WTC11 (cell line): ENCODE data around the gene P3H4. TPM values are rescaled to one million over a fixed set of nuclear protein-coding genes. Genes with fewer than 3 reads are reported as not detected.
A peak's percentile ranks its signal among the peaks of the same experiment; 100 is the strongest.

Source experiments
- ATAC-seq: fragments of 200-7000 bp; cut with Tn5 transposase; 2 replicates; pipeline ENCODE4 v1.10.0; 2021; ENCODE audit warnings: mild to moderate bottlenecking, moderate library complexity
- CTCF ChIA-PET: fragments of 300-600 bp; sonication (Branson Sonifier 250); formaldehyde crosslinking; loops from one replicate; lab custom pipeline; 2021; ENCODE audit warnings: antibody characterized with exemption; lab: Charles Lee
- POLR2A ChIA-PET: fragments of 350-600 bp; sonication (Branson Sonifier 250); formaldehyde crosslinking; loops from one replicate; lab custom pipeline; 2021; ENCODE audit warnings: antibody characterized with exemption; lab: Charles Lee
- DNase-seq: peaks from one replicate; pipeline ENCODE4 v3.0.0; 2021; ENCODE audit warnings: low spot score
- H3K27ac Mint-ChIP-seq: 2 replicates; pipeline ENCODE4 v1.8.0; 2021; ENCODE audit warnings: mixed read lengths
- H3K27me3 Mint-ChIP-seq: 2 replicates; pipeline ENCODE4 v1.8.0; 2021; ENCODE audit warnings: low read depth, mild to moderate bottlenecking, moderate library complexity, mixed read lengths
- H3K36me3 Mint-ChIP-seq: 2 replicates; pipeline ENCODE4 v1.8.0; 2021; ENCODE audit warnings: mixed read lengths
- H3K4me1 Mint-ChIP-seq: 2 replicates; pipeline ENCODE4 v1.8.0; 2022; ENCODE audit warnings: mixed read lengths
- H3K4me3 Mint-ChIP-seq: 2 replicates; pipeline ENCODE4 v1.8.0; 2021; ENCODE audit warnings: mild to moderate bottlenecking, moderate library complexity, mixed read lengths
- H3K9me3 Mint-ChIP-seq: 2 replicates; pipeline ENCODE4 v1.8.0; 2021; ENCODE audit warnings: mixed read lengths
- CBFB ChIP-seq: sonication (generic); formaldehyde crosslinking; IDR thresholded peaks from 2 replicates; pipeline ENCODE4 v1.8.1; 2022; ENCODE audit warnings: mild to moderate bottlenecking, low read depth, missing genetic modification reagents
- CREB1 ChIP-seq: sonication (generic); formaldehyde crosslinking; IDR thresholded peaks from 2 replicates; pipeline ENCODE4 v1.8.0; 2023; ENCODE audit warnings: mild to moderate bottlenecking, missing genetic modification reagents
- ELF4 ChIP-seq: sonication (generic); formaldehyde crosslinking; IDR thresholded peaks from 2 replicates; pipeline ENCODE4 v1.8.1; 2022; ENCODE audit warnings: low read depth, mild to moderate bottlenecking, moderate library complexity, missing genetic modification reagents
- EMX1 ChIP-seq: fragments of 250-450 bp; sonication (Bioruptor Pico); IDR thresholded peaks from 2 replicates; pipeline ENCODE4 v1.8.0; 2021; ENCODE audit warnings: mild to moderate bottlenecking
- FOXP1 ChIP-seq: sonication (generic); formaldehyde crosslinking; IDR thresholded peaks from 2 replicates; pipeline ENCODE4 v1.8.0; 2022; ENCODE audit warnings: missing genetic modification reagents, mild to moderate bottlenecking, moderate library complexity, borderline replicate concordance
- GABPB1 ChIP-seq: sonication (generic); formaldehyde crosslinking; IDR thresholded peaks from 2 replicates; pipeline ENCODE4 v1.8.1; 2023; ENCODE audit warnings: mild to moderate bottlenecking, missing genetic modification reagents
- GRHL2 ChIP-seq: fragments of 250-450 bp; sonication (Bioruptor Pico); IDR thresholded peaks from 2 replicates; pipeline ENCODE4 v1.8.0; 2022; ENCODE audit warnings: mild to moderate bottlenecking, moderate library complexity; ENCODE audit not compliant: insufficient replicate concordance, severe bottlenecking
- NFATC4 ChIP-seq: fragments of 250-450 bp; sonication (Bioruptor Pico); IDR thresholded peaks from 2 replicates; pipeline ENCODE4 v1.9.0; 2021; ENCODE audit warnings: mild to moderate bottlenecking
- NFYB ChIP-seq: sonication (generic); formaldehyde crosslinking; conservative IDR thresholded peaks from 2 replicates; pipeline ENCODE4 v1.8.0; 2022; ENCODE audit warnings: low read depth, missing genetic modification reagents
- NR1H2 ChIP-seq: sonication (generic); formaldehyde crosslinking; IDR thresholded peaks from 2 replicates; pipeline ENCODE4 v1.9.0; 2021; ENCODE audit warnings: mild to moderate bottlenecking, moderate library complexity, missing genetic modification reagents
- SP1 ChIP-seq: sonication (generic); formaldehyde crosslinking; conservative IDR thresholded peaks from 2 replicates; pipeline ENCODE4 v1.8.1; 2022; ENCODE audit warnings: missing genetic modification reagents
- TCF7 ChIP-seq: sonication (generic); formaldehyde crosslinking; IDR thresholded peaks from 2 replicates; pipeline ENCODE4 v1.8.0; 2022; ENCODE audit warnings: mild to moderate bottlenecking, low read depth, missing genetic modification reagents, moderate library complexity
- TEAD1 ChIP-seq: sonication (generic); formaldehyde crosslinking; IDR thresholded peaks from 2 replicates; pipeline ENCODE4 v1.8.0; 2022; ENCODE audit warnings: mild to moderate bottlenecking, missing genetic modification reagents
- TEAD4 ChIP-seq: sonication (generic); formaldehyde crosslinking; IDR thresholded peaks from 2 replicates; pipeline ENCODE4 v1.8.0; 2022; ENCODE audit warnings: mild to moderate bottlenecking, missing genetic modification reagents
- ZNF121 ChIP-seq: sonication (generic); formaldehyde crosslinking; IDR thresholded peaks from 2 replicates; pipeline ENCODE4 v1.8.0; 2023; ENCODE audit warnings: missing genetic modification reagents
- ZNF138 ChIP-seq: sonication (generic); formaldehyde crosslinking; conservative IDR thresholded peaks from 2 replicates; pipeline ENCODE4 v1.8.1; 2022; ENCODE audit warnings: mild to moderate bottlenecking, moderate library complexity, missing genetic modification reagents
- ZNF232 ChIP-seq: sonication (generic); formaldehyde crosslinking; IDR thresholded peaks from 2 replicates; pipeline ENCODE4 v1.8.0; 2022; ENCODE audit warnings: mild to moderate bottlenecking, missing genetic modification reagents
- ZNF423 ChIP-seq: fragments of 250-450 bp; sonication (Bioruptor Pico); IDR thresholded peaks from 2 replicates; pipeline ENCODE4 v2.1.2; 2022; ENCODE audit warnings: mild to moderate bottlenecking, moderate library complexity
- total RNA-seq: library from RNA; stranded (reverse); gene quantifications from 3 replicates; pipeline ENCODE4 v1.2.3, GENCODE V29; 2021
- TF ChIP-seq, protein P1 (sequence below): sonication (generic); formaldehyde crosslinking; IDR thresholded peaks from 2 replicates; pipeline ENCODE4 v1.8.0; 2022; ENCODE audit warnings: mild to moderate bottlenecking, missing genetic modification reagents
- TF ChIP-seq, protein P2 (sequence below): sonication (generic); formaldehyde crosslinking; IDR thresholded peaks from 2 replicates; pipeline ENCODE4 v1.8.0; 2023; ENCODE audit warnings: mild to moderate bottlenecking, missing genetic modification reagents
- TF ChIP-seq, protein P3 (sequence below): sonication (generic); formaldehyde crosslinking; IDR thresholded peaks from 2 replicates; pipeline ENCODE4 v1.8.1; 2022; ENCODE audit warnings: missing genetic modification reagents, borderline replicate concordance
- TF ChIP-seq, protein P4 (sequence below): fragments of 250-450 bp; sonication (Bioruptor Pico); IDR thresholded peaks from 2 replicates; pipeline ENCODE4 v1.8.0; 2021; ENCODE audit warnings: mild to moderate bottlenecking
- TF ChIP-seq, protein P5 (sequence below): fragments of 250-450 bp; sonication (Bioruptor Pico); conservative IDR thresholded peaks from 2 replicates; pipeline ENCODE4 v1.9.0; 2021; ENCODE audit warnings: mild to moderate bottlenecking
- TF ChIP-seq, protein P6 (sequence below): fragments of 250-450 bp; sonication (Bioruptor Pico); IDR thresholded peaks from 2 replicates; pipeline ENCODE4 v1.9.0; 2021; ENCODE audit warnings: mild to moderate bottlenecking

P3H4 gene
- total RNA-seq, 1 experiment from 2014 or later, result 32.1 TPM

DNA sequence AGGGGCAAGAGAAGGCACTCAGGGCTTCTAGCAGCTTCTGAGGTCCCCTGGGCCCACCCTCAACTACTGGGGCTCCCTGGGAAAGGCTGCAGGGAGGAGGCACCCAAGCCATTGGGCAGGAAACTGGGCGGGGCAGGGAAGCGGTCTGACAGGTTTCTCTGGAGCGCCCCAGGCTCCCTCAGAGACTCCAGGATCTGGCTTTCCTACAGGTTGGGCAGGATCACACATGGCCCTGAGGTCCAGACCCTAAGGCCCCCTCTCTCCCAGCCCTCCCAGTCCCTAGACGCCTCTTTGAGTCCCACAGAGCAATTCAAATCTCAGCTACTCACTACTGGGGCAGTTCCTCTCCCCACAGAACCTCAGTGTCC lies 39.5 kb downstream of the P3H4 start:
- ChIA-PET CTCF (interaction anchor here (4.5 to 7.1 kb wide), 2 partner anchors 13 to 28 kb away, joined by 31 to 135 read pairs; partner anchors contain the start of gene JUP), POLR2A (interaction anchor here (0.5 to 0.9 kb wide), 2 partner anchors 9 to 28 kb away, joined by 4 read pairs; no protein-coding TSS in a partner anchor)
- Mint-ChIP-seq H3K27ac (peak overlapping the region; percentile 89), H3K4me1 (peaks cover 53% of the 10 kb centered on the region), H3K9me3 (no peaks in the 10 kb centered on the region), H3K4me3 (peak overlapping the region; percentile 30; the same call in 1 of the 2 replicates), H3K36me3 (peaks cover 25% of the 10 kb centered on the region), H3K27me3 (no peaks in the 10 kb centered on the region)
- DNase-seq (peak; percentile 71), ATAC-seq (peak; percentile 53)
- TF ChIP-seq TCF7 (no peak), CREB1 (no peak), ZNF121 (CRISPR knock-in tag) (peak; percentile 69; the same call in 1 of the 2 replicates), NFYB (CRISPR knock-in tag) (0 out of 2 replicates have a peak, but pooled peaks have one; percentile 1), ZNF423 (CRISPR knock-in tag) (peak; percentile 46; the same call in 1 of the 2 replicates), GABPB1 (CRISPR knock-in tag) (no peak)
- TF ChIP-seq, protein P1, sequence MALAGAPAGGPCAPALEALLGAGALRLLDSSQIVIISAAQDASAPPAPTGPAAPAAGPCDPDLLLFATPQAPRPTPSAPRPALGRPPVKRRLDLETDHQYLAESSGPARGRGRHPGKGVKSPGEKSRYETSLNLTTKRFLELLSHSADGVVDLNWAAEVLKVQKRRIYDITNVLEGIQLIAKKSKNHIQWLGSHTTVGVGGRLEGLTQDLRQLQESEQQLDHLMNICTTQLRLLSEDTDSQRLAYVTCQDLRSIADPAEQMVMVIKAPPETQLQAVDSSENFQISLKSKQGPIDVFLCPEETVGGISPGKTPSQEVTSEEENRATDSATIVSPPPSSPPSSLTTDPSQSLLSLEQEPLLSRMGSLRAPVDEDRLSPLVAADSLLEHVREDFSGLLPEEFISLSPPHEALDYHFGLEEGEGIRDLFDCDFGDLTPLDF (CRISPR knock-in tag), result no peak
- TF ChIP-seq, protein P2, sequence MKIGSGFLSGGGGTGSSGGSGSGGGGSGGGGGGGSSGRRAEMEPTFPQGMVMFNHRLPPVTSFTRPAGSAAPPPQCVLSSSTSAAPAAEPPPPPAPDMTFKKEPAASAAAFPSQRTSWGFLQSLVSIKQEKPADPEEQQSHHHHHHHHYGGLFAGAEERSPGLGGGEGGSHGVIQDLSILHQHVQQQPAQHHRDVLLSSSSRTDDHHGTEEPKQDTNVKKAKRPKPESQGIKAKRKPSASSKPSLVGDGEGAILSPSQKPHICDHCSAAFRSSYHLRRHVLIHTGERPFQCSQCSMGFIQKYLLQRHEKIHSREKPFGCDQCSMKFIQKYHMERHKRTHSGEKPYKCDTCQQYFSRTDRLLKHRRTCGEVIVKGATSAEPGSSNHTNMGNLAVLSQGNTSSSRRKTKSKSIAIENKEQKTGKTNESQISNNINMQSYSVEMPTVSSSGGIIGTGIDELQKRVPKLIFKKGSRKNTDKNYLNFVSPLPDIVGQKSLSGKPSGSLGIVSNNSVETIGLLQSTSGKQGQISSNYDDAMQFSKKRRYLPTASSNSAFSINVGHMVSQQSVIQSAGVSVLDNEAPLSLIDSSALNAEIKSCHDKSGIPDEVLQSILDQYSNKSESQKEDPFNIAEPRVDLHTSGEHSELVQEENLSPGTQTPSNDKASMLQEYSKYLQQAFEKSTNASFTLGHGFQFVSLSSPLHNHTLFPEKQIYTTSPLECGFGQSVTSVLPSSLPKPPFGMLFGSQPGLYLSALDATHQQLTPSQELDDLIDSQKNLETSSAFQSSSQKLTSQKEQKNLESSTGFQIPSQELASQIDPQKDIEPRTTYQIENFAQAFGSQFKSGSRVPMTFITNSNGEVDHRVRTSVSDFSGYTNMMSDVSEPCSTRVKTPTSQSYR (CRISPR knock-in tag), result no peak

DNA sequence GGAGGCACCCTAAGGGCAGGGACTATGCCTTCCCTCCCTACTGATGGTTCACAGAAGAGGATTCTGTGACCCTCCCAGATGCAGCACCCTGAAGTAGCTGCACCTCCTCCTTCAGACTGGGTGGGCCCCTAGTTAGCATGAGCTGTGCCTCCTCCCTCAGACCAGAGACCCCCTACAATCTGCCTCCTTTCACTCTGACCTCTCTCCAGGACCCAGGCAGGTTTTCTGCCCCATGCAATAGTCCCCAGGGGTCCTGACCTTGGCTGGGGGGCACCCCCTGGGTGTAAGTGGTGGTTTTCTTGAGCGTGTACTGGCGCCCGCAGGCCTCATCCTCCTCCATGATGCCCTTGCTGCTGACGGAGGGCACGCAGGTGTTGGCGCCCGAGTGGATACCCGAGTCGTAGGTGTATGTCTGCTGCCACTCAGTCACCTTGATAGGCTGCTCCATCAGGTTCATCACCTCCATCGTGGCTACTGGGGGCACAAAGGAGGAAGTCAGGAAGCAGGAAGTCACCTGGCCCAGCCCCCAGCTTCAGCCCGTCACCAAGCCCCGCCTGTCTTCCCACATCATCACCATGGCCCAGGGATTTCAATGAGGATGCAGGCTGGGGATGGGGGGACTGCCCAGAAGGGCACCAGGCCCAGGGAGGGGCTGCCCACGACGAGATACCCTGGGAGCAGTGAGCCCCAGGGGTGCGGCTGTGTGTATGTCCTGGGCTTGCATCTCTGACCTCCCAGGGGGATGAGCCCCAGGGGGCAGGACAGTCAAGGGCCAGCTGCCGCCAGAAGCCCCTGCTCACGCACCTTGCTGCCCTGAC lies 40.2 kb downstream of the P3H4 start:
- DNase-seq (no peak), ATAC-seq (no peak; the same call in 1 of the 2 replicates)
- ChIA-PET POLR2A (interaction anchor here (0.5 to 0.9 kb wide), 2 partner anchors 10 to 29 kb away, joined by 4 read pairs; no protein-coding TSS in a partner anchor), CTCF (interaction anchor here (0.6 to 7.1 kb wide), 3 partner anchors 14 to 29 kb away, joined by 3 to 135 read pairs (median 31); partner anchors contain the start of gene JUP)
- no peaks in the 10 kb centered on the region for H3K9me3 Mint-ChIP-seq
- H3K4me1 Mint-ChIP-seq, result peaks cover 50% of the 10 kb centered on the region
- H3K4me3 Mint-ChIP-seq, result no peak overlapping the region
- peak overlapping the region; percentile 19 for H3K27ac Mint-ChIP-seq
- no peaks in the 10 kb centered on the region for H3K27me3 Mint-ChIP-seq
- peaks cover 31% of the 10 kb centered on the region for H3K36me3 Mint-ChIP-seq
- TF ChIP-seq CBFB (CRISPR knock-in tag) (no peak), TEAD1 (CRISPR knock-in tag) (no peak), ZNF232 (CRISPR knock-in tag) (no peak), NFATC4 (CRISPR knock-in tag) (no peak), ZNF138 (CRISPR knock-in tag) (no peak), EMX1 (CRISPR knock-in tag) (no peak), FOXP1 (no peak), TEAD4 (CRISPR knock-in tag) (no peak), SP1 (CRISPR knock-in tag) (no peak), ELF4 (CRISPR knock-in tag) (no peak), GRHL2 (CRISPR knock-in tag) (no peak), NR1H2 (CRISPR knock-in tag) (no peak)
- TF ChIP-seq, protein P3, sequence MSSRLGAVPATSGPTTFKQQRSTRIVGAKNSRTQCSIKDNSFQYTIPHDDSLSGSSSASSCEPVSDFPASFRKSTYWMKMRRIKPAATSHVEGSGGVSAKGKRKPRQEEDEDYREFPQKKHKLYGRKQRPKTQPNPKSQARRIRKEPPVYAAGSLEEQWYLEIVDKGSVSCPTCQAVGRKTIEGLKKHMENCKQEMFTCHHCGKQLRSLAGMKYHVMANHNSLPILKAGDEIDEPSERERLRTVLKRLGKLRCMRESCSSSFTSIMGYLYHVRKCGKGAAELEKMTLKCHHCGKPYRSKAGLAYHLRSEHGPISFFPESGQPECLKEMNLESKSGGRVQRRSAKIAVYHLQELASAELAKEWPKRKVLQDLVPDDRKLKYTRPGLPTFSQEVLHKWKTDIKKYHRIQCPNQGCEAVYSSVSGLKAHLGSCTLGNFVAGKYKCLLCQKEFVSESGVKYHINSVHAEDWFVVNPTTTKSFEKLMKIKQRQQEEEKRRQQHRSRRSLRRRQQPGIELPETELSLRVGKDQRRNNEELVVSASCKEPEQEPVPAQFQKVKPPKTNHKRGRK (CRISPR knock-in tag), result no peak
- TF ChIP-seq, protein P4, sequence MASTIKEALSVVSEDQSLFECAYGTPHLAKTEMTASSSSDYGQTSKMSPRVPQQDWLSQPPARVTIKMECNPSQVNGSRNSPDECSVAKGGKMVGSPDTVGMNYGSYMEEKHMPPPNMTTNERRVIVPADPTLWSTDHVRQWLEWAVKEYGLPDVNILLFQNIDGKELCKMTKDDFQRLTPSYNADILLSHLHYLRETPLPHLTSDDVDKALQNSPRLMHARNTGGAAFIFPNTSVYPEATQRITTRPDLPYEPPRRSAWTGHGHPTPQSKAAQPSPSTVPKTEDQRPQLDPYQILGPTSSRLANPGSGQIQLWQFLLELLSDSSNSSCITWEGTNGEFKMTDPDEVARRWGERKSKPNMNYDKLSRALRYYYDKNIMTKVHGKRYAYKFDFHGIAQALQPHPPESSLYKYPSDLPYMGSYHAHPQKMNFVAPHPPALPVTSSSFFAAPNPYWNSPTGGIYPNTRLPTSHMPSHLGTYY, result no peak
- TF ChIP-seq, protein P5, sequence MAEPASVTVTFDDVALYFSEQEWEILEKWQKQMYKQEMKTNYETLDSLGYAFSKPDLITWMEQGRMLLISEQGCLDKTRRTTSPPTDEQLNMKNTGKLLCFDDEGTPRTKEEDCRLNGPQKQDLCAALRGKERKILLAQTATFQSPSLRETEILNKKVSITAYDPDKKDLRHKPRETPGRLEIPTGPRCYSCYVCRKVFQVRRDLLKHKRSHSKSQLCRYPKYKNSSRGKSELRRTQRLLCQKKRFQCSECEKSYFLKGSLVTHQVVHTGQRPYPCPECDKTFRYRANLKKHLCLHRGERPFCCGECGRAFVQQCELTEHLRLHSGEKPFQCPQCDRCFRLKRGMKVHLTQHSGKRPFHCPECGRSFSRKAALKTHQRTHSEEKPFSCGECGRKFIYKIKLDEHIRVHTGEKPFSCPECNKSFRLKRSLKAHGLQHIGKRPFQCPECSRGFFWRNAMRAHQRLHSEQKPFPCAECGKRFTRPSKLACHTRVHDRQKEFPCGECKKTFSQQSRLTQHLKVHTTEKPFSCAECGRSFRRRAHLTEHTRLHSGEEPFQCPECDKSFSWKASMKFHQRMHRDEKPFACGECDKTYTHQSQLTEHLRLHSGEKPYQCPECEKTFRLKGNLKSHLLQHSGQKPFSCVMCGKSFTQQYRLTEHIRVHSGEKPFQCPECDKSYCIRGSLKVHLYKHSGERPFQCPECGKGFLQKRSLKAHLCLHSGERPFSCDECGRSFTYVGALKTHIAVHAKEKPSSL (CRISPR knock-in tag), result no peak
- TF ChIP-seq, protein P6, sequence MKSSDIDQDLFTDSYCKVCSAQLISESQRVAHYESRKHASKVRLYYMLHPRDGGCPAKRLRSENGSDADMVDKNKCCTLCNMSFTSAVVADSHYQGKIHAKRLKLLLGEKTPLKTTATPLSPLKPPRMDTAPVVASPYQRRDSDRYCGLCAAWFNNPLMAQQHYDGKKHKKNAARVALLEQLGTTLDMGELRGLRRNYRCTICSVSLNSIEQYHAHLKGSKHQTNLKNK (CRISPR knock-in tag), result no peak
